ENCODE measurements around the gene GALNTL6. TPM values are rescaled to one million over a fixed set of nuclear protein-coding genes. Genes with fewer than 3 reads are reported as not detected.

GALNTL6 gene
- total and polyA plus RNA-seq, 2 of the 4 experiments (the other 2 are of a cell fraction): under 0.01 TPM; not detected in 1

GRCh38 chr4:171794528-171794927, 18.7 kb upstream of the GALNTL6 start:
- Histone ChIP-seq H3K4me3 (ENCODE audit: insufficient read depth, low read depth, low read length) (no peak overlapping the region), H3K18ac (ENCODE audit: low read depth, low read length) (no peak overlapping the region), H4K5ac (ENCODE audit: low read depth, low read length) (no peak overlapping the region), H3K27ac (ENCODE audit: insufficient read depth, low read length) (no peak overlapping the region), H2BK15ac (ENCODE audit: low read depth, low read length) (no peak overlapping the region), H2AK5ac (ENCODE audit: low read depth, low read length) (no peak overlapping the region), H3K9ac (ENCODE audit: low read depth, low read length) (no peak overlapping the region), H3K23ac (ENCODE audit: low read depth, low read length) (no peak overlapping the region), H2BK120ac (ENCODE audit: low read depth, low read length) (no peak overlapping the region), H4K20me1 (ENCODE audit: insufficient read depth, low read length) (no peaks in the 10 kb centered on the region), H2BK5ac (ENCODE audit: low read depth, low read length, poor library complexity, severe bottlenecking) (no peak overlapping the region), H2BK20ac (ENCODE audit: low read depth, low read length) (no peak overlapping the region), H2AK9ac (replicated peaks; ENCODE audit: low read depth, low read length, poor library complexity) (no peak overlapping the region), H3K14ac (replicated peaks; ENCODE audit: low read depth, low read length) (no peak overlapping the region), H3K4me1 (ENCODE audit: control insufficient read depth, insufficient read depth, low read length) (no peaks in the 10 kb centered on the region), H3K27me3 (ENCODE audit: control insufficient read depth, insufficient read depth, low read length) (no peaks in the 10 kb centered on the region), H2AFZ (replicated peaks; ENCODE audit: low read length, poor library complexity) (no peak overlapping the region), H4K91ac (ENCODE audit: insufficient read depth, low read depth, low read length) (no peak overlapping the region), H3K79me1 (ENCODE audit: low read depth in 1 of 2, low read length in 2 of 2) (no peaks in the 10 kb centered on the region), H3K9me3 (ENCODE audit: control insufficient read depth, insufficient read depth, low read length) (peaks cover 13% of the 10 kb centered on the region), H3K56ac (ENCODE audit: extremely low read depth, insufficient read depth, low read length) (no peak overlapping the region), H4K8ac (ENCODE audit: low read depth in 2 of 2, low read length in 2 of 2) (no peak overlapping the region), H3K36me3 (ENCODE audit: control insufficient read depth, insufficient read depth, low read length) (no peaks in the 10 kb centered on the region), H3K4me2 (ENCODE audit: low read depth, low read length) (no peak overlapping the region), H3K9me1 (ENCODE audit: insufficient read depth, low read length) (no peaks in the 10 kb centered on the region), H3K4ac (ENCODE audit: low read depth, low read length) (no peak overlapping the region)
- BruUV-seq (replicated peaks): no TSS peak
- DNase-seq (no peak), ATAC-seq (ENCODE audit: low read depth) (no peak)
- no CpG with 5 or more reads among the region's 2 CpGs for WGBS, 2 experiments (ENCODE audit: extremely low coverage in 2 of 2, insufficient read length in 1 of 2)
- ChIA-PET CTCF (no interaction called here), POLR2A (ENCODE audit: unreplicated experiment) (no interaction called here)
- in situ Hi-C loops (cut with MboI; ENCODE audit: low sequenced_read_pairs): no loop called here
- intact Hi-C loops (cut with micrococcal nuclease): no loop called here
- TF ChIP-seq RAD21 (IDR thresholded peaks at IDR 0.05; ENCODE audit: low read length) (no peak), MAZ (IDR thresholded peaks at IDR 0.05; ENCODE audit: borderline replicate concordance, low read depth, low read length) (no peak), RCOR1 (IDR thresholded peaks at IDR 0.05; ENCODE audit: insufficient replicate concordance, low read length) (no peak), POLR2A (IDR thresholded peaks at IDR 0.05; ENCODE audit: low read depth, low read length) (no peak), BHLHE40 (IDR thresholded peaks at IDR 0.05; ENCODE audit: low read depth, low read length) (no peak), MAFK (IDR thresholded peaks at IDR 0.05; ENCODE audit: low read depth, low read length) (no peak), CEBPB (IDR thresholded peaks at IDR 0.05; ENCODE audit: low read depth, low read length) (no peak), RFX5 (IDR thresholded peaks at IDR 0.05; ENCODE audit: low read depth, low read length) (no peak)
- TF ChIP-seq, protein P1, sequence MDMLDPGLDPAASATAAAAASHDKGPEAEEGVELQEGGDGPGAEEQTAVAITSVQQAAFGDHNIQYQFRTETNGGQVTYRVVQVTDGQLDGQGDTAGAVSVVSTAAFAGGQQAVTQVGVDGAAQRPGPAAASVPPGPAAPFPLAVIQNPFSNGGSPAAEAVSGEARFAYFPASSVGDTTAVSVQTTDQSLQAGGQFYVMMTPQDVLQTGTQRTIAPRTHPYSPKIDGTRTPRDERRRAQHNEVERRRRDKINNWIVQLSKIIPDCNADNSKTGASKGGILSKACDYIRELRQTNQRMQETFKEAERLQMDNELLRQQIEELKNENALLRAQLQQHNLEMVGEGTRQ (IDR thresholded peaks at IDR 0.05; ENCODE audit: low read depth, low read length): no peak
- dilution Hi-C loops (cut with HindIII; ENCODE audit: low sequenced_read_pairs, unreplicated experiment): no loop called here
